A673 (cell line): Measurements from ENCODE around the gene IRAK3.

ENCODE experiments used
- EZH2 ChIP-seq: fragments of 200-600 bp; sonication (generic); IDR thresholded peaks from 2 replicates; pipeline ENCODE4 v1.6.1; 2017; ENCODE audit warnings: borderline replicate concordance, low read depth, mild to moderate bottlenecking, mixed read lengths, antibody characterized with exemption, low read length; ENCODE audit not compliant: poor library complexity, severe bottlenecking
- TF ChIP-seq, protein P1 (sequence below): fragments of 300-800, 200-600 bp; sonication (generic); conservative IDR thresholded peaks from 2 replicates; pipeline ENCODE4 v1.5.1; 2017; ENCODE audit warnings: low read depth, mild to moderate bottlenecking, antibody characterized with exemption, low read length, moderate library complexity, mixed read lengths

DNA sequence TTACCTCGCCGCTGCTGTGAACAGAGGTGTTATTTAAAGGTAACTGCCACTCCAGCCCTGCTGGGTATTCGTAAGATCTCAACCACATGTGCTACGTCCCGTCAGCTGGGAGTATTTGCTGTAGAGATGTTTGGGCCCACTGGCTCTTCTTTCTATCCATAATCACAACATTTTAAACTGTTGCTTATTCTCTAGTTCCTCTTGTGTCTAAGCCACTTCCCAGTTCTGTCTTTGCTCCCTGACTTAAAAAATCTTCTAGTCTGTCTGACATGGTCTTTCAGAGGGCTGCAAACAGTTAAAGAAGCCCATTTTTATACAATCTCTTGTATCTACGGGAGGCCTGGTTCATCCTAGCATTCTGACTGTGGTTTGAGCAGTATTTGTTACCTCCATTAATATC lies 80.1 kb downstream of the IRAK3 start:
- no peak for TF ChIP-seq EZH2
- TF ChIP-seq, protein P1, sequence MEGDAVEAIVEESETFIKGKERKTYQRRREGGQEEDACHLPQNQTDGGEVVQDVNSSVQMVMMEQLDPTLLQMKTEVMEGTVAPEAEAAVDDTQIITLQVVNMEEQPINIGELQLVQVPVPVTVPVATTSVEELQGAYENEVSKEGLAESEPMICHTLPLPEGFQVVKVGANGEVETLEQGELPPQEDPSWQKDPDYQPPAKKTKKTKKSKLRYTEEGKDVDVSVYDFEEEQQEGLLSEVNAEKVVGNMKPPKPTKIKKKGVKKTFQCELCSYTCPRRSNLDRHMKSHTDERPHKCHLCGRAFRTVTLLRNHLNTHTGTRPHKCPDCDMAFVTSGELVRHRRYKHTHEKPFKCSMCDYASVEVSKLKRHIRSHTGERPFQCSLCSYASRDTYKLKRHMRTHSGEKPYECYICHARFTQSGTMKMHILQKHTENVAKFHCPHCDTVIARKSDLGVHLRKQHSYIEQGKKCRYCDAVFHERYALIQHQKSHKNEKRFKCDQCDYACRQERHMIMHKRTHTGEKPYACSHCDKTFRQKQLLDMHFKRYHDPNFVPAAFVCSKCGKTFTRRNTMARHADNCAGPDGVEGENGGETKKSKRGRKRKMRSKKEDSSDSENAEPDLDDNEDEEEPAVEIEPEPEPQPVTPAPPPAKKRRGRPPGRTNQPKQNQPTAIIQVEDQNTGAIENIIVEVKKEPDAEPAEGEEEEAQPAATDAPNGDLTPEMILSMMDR = no peak
